ENCODE results near the gene IL36G. TPM values are rescaled to one million over a fixed set of nuclear protein-coding genes. Genes with fewer than 3 reads are reported as not detected.
A peak's percentile ranks its signal among the peaks of the same experiment; 100 is the strongest.

IL36G gene
- total and polyA plus RNA-seq, 9 of the 15 experiments (the other 6 are each of a cell fraction or from before 2014, with no cell fraction given) = not detected

DNA sequence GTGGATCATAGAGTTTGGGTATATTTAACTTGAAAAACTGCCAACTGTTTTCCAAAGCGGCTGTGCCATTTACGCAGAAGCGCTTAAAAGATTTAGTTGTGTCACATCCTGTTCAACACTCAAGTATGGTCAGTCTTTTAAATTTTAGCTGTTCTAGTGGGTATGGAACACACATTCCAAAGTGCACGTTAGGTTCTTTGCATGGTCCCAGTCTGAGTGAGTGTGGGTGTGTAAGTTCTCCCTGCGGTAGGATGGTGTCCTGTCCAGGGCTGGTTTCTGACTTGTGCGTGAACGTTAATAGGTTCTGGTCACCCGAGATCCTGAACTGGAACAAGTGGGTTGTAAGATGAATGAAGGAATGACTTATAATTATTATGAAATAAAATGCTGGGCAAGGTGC, 28.4 kb upstream of the IL36G start (continued):
- TF ChIP-seq, protein P1, sequence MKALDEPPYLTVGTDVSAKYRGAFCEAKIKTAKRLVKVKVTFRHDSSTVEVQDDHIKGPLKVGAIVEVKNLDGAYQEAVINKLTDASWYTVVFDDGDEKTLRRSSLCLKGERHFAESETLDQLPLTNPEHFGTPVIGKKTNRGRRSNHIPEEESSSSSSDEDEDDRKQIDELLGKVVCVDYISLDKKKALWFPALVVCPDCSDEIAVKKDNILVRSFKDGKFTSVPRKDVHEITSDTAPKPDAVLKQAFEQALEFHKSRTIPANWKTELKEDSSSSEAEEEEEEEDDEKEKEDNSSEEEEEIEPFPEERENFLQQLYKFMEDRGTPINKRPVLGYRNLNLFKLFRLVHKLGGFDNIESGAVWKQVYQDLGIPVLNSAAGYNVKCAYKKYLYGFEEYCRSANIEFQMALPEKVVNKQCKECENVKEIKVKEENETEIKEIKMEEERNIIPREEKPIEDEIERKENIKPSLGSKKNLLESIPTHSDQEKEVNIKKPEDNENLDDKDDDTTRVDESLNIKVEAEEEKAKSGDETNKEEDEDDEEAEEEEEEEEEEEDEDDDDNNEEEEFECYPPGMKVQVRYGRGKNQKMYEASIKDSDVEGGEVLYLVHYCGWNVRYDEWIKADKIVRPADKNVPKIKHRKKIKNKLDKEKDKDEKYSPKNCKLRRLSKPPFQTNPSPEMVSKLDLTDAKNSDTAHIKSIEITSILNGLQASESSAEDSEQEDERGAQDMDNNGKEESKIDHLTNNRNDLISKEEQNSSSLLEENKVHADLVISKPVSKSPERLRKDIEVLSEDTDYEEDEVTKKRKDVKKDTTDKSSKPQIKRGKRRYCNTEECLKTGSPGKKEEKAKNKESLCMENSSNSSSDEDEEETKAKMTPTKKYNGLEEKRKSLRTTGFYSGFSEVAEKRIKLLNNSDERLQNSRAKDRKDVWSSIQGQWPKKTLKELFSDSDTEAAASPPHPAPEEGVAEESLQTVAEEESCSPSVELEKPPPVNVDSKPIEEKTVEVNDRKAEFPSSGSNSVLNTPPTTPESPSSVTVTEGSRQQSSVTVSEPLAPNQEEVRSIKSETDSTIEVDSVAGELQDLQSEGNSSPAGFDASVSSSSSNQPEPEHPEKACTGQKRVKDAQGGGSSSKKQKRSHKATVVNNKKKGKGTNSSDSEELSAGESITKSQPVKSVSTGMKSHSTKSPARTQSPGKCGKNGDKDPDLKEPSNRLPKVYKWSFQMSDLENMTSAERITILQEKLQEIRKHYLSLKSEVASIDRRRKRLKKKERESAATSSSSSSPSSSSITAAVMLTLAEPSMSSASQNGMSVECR (CRISPR knock-in tag; IDR thresholded peaks at IDR 0.05) = no peak
- TF ChIP-seq, protein P2, sequence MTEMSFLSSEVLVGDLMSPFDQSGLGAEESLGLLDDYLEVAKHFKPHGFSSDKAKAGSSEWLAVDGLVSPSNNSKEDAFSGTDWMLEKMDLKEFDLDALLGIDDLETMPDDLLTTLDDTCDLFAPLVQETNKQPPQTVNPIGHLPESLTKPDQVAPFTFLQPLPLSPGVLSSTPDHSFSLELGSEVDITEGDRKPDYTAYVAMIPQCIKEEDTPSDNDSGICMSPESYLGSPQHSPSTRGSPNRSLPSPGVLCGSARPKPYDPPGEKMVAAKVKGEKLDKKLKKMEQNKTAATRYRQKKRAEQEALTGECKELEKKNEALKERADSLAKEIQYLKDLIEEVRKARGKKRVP (CRISPR knock-in tag; IDR thresholded peaks at IDR 0.05) = no peak

DNA sequence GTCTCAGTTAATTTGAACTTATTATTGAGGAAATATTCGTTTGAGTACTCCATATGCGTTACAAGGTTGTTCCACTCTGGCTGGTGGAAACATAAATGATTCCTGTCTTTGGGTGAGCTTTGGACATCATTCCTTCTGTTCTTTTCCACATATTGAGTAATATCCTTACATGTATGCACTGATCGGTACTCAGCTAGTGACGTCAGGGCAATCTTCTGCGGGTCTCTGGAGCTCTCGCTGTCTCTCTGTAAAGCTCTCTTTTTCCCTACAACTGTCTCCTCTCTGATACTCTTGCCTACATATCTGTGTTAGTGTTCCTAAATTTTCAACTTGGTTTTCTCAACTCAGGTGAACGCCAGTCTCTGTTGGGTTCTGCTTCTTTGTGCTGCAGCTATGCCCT, 23.4 kb upstream of the IL36G start:
- no peaks in the 10 kb centered on the region for H3K79me2 ChIP-seq (ENCODE audit: control insufficient read depth, insufficient read depth, low read length)
- no peak overlapping the region for H3K9ac ChIP-seq (ENCODE audit: insufficient read depth in 1 of 2, low read depth in 2 of 2, low read length in 2 of 2)
- no peaks in the 10 kb centered on the region for H3K36me3 ChIP-seq (ENCODE audit: control insufficient read depth, insufficient read depth, low read length)
- no peaks in the 10 kb centered on the region for H3K9me1 ChIP-seq (ENCODE audit: control insufficient read depth, insufficient read depth, low read length)
- no peaks in the 10 kb centered on the region for H4K20me1 ChIP-seq (replicated peaks; ENCODE audit: control insufficient read depth, insufficient read depth, low read length)
- DNase-seq (ENCODE audit: extremely low read depth in 1 of 4, low spot score in 3 of 4) = no peak
- peaks cover 21 to 35% of the 10 kb centered on the region in 2 experiments for H3K27me3 ChIP-seq (ENCODE audit: control insufficient read depth in 2 of 2, insufficient read depth in 2 of 2, low read length in 2 of 2)
- no peak overlapping the region for H3K4me2 ChIP-seq (ENCODE audit: insufficient read depth, low read length)
- no peaks in the 10 kb centered on the region; a peak in 1 of 5 replicates for H3K4me1 ChIP-seq (replicated peaks in 1 of 2; ENCODE audit: control insufficient read depth in 2 of 2, insufficient read depth in 2 of 2, low read length in 2 of 2)
- no peak for ATAC-seq
- no peak for FAIRE-seq
- no TSS peak for BruUV-seq (replicated peaks)
- 2% methylated on average over 7 of the region's 7 CpGs for WGBS (ENCODE audit: insufficient coverage, low coverage, missing lambda C conversion rate)
- in situ Hi-C loops (cut with MboI) (no loop called here), intact Hi-C loops (cut with micrococcal nuclease) (loop anchor here (10.0 kb wide), 1 partner anchor 130 kb away; no protein-coding TSS in a partner anchor)
- H3K27ac ChIP-seq (ENCODE audit: extremely low read depth, low read depth, low read length) = no peak overlapping the region
- ChIA-PET CTCF (ENCODE audit: low intra/inter-chr PET ratio) (no interaction called here), POLR2A (interaction anchor here (1.0 kb wide), 1 partner anchor 128 kb away, joined by 3 read pairs; no protein-coding TSS in a partner anchor)
- TF ChIP-seq NR2F6 (CRISPR knock-in tag; IDR thresholded peaks at IDR 0.05) = no peak
- TF ChIP-seq RBM25 (IDR thresholded peaks at IDR 0.05; ENCODE audit: low read depth, low read length, severe bottlenecking) = no peak
- no peak for TF ChIP-seq CHD2 (IDR thresholded peaks at IDR 0.05; ENCODE audit: low read depth, low read length)
- TF ChIP-seq, protein P3, sequence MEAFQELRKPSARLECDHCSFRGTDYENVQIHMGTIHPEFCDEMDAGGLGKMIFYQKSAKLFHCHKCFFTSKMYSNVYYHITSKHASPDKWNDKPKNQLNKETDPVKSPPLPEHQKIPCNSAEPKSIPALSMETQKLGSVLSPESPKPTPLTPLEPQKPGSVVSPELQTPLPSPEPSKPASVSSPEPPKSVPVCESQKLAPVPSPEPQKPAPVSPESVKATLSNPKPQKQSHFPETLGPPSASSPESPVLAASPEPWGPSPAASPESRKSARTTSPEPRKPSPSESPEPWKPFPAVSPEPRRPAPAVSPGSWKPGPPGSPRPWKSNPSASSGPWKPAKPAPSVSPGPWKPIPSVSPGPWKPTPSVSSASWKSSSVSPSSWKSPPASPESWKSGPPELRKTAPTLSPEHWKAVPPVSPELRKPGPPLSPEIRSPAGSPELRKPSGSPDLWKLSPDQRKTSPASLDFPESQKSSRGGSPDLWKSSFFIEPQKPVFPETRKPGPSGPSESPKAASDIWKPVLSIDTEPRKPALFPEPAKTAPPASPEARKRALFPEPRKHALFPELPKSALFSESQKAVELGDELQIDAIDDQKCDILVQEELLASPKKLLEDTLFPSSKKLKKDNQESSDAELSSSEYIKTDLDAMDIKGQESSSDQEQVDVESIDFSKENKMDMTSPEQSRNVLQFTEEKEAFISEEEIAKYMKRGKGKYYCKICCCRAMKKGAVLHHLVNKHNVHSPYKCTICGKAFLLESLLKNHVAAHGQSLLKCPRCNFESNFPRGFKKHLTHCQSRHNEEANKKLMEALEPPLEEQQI (IDR thresholded peaks at IDR 0.05) = no peak
- TF ChIP-seq CBX5 (IDR thresholded peaks at IDR 0.05; ENCODE audit: borderline replicate concordance, low read depth) = no peak
- no peaks in the 10 kb centered on the region for H3K9me3 ChIP-seq (replicated peaks; ENCODE audit: control insufficient read depth, insufficient read depth, low read depth, low read length)
- no peak overlapping the region for H3K4me3 ChIP-seq
- peak overlapping the region; percentile 16; the same call in 1 of the 2 replicates for H2AFZ ChIP-seq (ENCODE audit: low read depth, low read length)

Measured in K562 (cell line).